ENCODE data around the gene CCDC112. TPM values are rescaled to one million over a fixed set of nuclear protein-coding genes. Genes with fewer than 3 reads are reported as not detected.

CCDC112 gene
- 1 to 10 TPM; 1.9 to 2.1 TPM for total RNA-seq

DNA sequence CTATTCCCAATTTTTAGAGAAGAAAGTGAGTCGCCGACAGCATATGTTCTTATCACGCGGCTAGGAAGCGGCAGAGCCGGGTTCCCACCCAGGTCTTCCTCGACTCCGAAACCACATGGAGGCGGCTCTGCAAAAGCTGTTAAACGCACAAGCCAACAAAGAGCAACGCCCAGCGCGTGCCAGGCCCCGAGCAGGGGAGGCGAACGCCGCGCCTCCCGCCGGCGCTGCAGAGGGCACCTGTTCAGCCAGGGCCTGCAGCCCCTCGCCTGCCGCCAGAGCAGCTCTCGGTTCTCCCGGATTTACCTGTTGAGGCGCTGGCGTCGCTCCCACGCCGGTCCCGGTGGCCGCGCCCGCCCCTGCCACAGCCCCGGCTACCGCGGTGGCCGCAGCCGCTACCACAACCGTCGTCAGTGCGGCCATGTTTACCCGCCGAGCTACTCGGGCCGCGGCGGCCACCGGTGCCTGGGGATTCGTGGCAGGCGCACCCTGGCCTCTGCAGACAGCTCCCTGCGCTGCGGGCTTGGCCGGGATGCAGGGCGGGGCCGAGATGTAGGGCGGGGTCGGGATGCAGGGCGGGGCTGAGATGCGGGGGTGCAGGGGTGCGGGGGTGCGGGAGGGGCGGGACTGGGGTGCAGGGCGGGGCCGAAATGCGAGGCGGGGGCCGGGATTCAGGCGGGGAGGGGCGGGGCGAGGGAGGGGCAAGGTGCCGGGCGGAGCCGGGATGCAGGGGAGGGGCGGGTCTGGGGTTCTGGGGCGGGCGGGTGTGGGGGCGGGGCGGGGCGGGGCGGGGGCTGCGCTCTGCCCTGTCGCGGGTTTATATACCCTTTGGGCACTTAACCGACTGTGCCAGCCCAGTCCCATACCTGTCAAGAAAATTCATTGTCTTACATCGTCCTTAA is at the start of gene CCDC112:
Gene CCDC112 (minus strand): TSS at position 531 of the 899 bp plus-strand sequence. CDS start 111 bp downstream, at position 420.
- Mint-ChIP-seq H3K9me3 (peaks cover 6% of the 10 kb centered on the region), H3K4me3 (peak within 1 kb of the TSS; percentile 80), H3K27ac (no peak within 1 kb of the TSS), H3K27me3 (ENCODE audit: low read depth) (peaks cover 3% of the 10 kb centered on the region), H3K36me3 (ENCODE audit: low read depth) (peaks cover 6% of the 10 kb centered on the region), H3K4me1 (ENCODE audit: low read depth) (peaks cover 4% of the 10 kb centered on the region)
- peak; percentile 85 for DNase-seq
- CTCF ChIA-PET, result interaction anchor here (0.6 to 1.1 kb wide), 2 partner anchors 292 to 1685 kb away, joined by 3 read pairs; no protein-coding TSS in a partner anchor
- intact Hi-C loops (cut with micrococcal nuclease), result loop anchor here (1.0 to 5.0 kb wide), 6 partner anchors 34 to 545 kb away; partner anchors contain the start of genes AP3S1, ATG12, FEM1C and PGGT1B

DNA sequence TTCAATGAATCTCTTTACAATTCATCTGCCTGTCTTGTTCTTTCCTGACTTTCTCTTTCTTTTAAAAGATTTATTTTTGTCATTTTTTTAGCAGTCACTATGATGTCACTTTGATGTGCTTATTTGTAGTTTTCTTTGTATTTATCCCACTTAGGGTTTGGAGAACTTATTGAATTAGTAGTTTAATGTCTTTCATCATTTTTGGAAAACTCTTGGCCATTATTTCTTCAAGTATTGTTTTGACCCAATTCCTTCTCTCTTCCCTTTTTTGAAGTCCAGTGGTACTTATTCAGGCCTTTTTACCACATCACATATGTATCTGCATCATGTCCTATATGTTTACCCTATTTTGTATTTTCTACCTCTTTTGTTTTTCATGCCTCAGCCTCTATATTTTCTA is 48.9 kb upstream of the CCDC112 start:
- Mint-ChIP-seq H3K36me3 (ENCODE audit: low read depth) (no peaks in the 10 kb centered on the region), H3K4me1 (ENCODE audit: low read depth) (no peaks in the 10 kb centered on the region), H3K9me3 (no peaks in the 10 kb centered on the region), H3K27ac (no peak overlapping the region), H3K27me3 (ENCODE audit: low read depth) (peaks cover 33% of the 10 kb centered on the region), H3K4me3 (no peak overlapping the region)
- CTCF ChIA-PET, result no interaction called here
- intact Hi-C loops (cut with micrococcal nuclease), result no loop called here
- no peak for DNase-seq

DNA sequence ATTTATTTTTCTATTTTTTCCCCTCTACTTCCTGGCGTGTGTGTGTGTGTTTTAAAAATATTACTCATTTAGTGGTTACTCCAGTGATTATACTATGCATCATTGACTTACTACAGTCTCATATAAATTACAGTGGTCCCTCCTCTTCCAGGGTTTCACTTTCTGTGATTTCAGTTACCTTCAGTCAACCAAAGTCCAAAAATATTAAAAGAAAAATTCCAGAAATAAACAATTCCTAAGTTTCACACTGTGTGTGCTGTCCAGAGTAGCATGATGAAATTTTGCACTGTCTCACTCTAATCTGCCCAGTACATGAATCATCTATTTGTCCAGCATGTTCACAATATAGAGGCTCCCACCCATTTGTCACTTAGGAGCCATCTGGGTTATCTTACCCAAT is 47.4 kb upstream of the CCDC112 start:
- H3K36me3 Mint-ChIP-seq (ENCODE audit: low read depth), result no peaks in the 10 kb centered on the region
- no peak overlapping the region for H3K27ac Mint-ChIP-seq
- no peak for DNase-seq
- CTCF ChIA-PET, result interaction anchor here (0.7 kb wide), 1 partner anchor 14 kb away, joined by 3 read pairs; no protein-coding TSS in a partner anchor
- no peak overlapping the region for H3K4me3 Mint-ChIP-seq
- H3K9me3 Mint-ChIP-seq, result no peaks in the 10 kb centered on the region
- H3K27me3 Mint-ChIP-seq (ENCODE audit: low read depth), result peaks cover 26% of the 10 kb centered on the region
- intact Hi-C loops (cut with micrococcal nuclease), result no loop called here
- H3K4me1 Mint-ChIP-seq (ENCODE audit: low read depth), result no peaks in the 10 kb centered on the region

- DNase-seq, result no peak
- CTCF ChIA-PET, result interaction anchor here (0.7 kb wide), 1 partner anchor 15 kb away, joined by 3 read pairs; no protein-coding TSS in a partner anchor
- intact Hi-C loops (cut with micrococcal nuclease), result no loop called here
- Mint-ChIP-seq H3K27me3 (ENCODE audit: low read depth) (peaks cover 31% of the 10 kb centered on the region), H3K36me3 (ENCODE audit: low read depth) (no peaks in the 10 kb centered on the region), H3K4me3 (no peak overlapping the region), H3K4me1 (ENCODE audit: low read depth) (no peaks in the 10 kb centered on the region), H3K9me3 (no peaks in the 10 kb centered on the region), H3K27ac (no peak overlapping the region)
Measured at GRCh38 chr5:115342590-115343377, 46.3 kb upstream of the CCDC112 start.

GRCh38 chr5:115341745-115342144 is 45.3 kb upstream of the CCDC112 start:
- Mint-ChIP-seq H3K27ac (no peak overlapping the region), H3K9me3 (no peaks in the 10 kb centered on the region), H3K4me1 (ENCODE audit: low read depth) (no peaks in the 10 kb centered on the region), H3K4me3 (no peak overlapping the region), H3K36me3 (ENCODE audit: low read depth) (no peaks in the 10 kb centered on the region), H3K27me3 (ENCODE audit: low read depth) (peaks cover 32% of the 10 kb centered on the region)
- CTCF ChIA-PET, result no interaction called here
- intact Hi-C loops (cut with micrococcal nuclease), result no loop called here
- DNase-seq, result no peak

- H3K27ac Mint-ChIP-seq, result no peak overlapping the region
- CTCF ChIA-PET, result no interaction called here
- no peaks in the 10 kb centered on the region for H3K36me3 Mint-ChIP-seq (ENCODE audit: low read depth)
- intact Hi-C loops (cut with micrococcal nuclease), result no loop called here
- H3K4me1 Mint-ChIP-seq (ENCODE audit: low read depth), result no peaks in the 10 kb centered on the region
- H3K27me3 Mint-ChIP-seq (ENCODE audit: low read depth), result peaks cover 26% of the 10 kb centered on the region
- no peak overlapping the region for H3K4me3 Mint-ChIP-seq
- DNase-seq, result no peak
- H3K9me3 Mint-ChIP-seq, result no peaks in the 10 kb centered on the region
Measured at GRCh38 chr5:115338851-115339250, 42.4 kb upstream of the CCDC112 start.

DNA sequence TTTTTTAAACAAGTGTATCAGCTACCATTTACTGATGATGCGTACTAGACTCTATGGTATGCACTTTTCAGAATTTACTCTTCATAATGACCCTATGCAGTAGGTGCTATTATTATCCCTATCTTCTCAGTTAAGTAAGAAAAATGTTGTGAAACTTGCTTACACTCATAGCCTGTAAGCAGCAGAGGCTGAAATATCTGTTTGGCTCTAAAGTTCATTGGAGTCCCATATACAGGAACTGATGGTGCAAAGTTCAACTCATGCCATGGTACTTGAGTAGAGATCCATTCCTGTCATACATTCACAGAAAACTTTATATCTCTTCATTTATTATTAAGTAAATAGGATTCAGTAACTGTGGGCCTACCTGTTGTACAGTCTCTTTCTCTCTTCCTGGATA is 41.4 kb upstream of the CCDC112 start:
- intact Hi-C loops (cut with micrococcal nuclease), result no loop called here
- H3K27ac Mint-ChIP-seq, result no peak overlapping the region
- CTCF ChIA-PET, result no interaction called here

DNA sequence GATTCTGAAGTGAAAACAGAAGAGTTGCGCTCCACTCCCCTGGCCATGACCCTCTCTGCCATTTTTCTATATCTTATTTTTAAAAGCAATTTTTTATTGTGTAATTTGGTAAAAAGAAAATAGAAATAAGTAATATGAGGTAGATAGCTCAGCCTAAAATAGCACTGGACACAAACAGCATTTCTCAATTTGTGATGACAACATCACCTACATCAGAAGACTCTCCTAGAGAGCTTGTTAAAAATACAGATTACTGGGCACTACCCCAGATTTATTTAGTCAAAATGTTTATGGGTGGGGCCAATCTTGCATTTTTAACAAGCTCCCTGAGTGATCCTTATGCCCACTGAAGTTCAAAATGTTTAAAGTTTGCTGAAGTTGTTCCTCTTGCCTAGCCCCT is 40.5 kb upstream of the CCDC112 start:
- intact Hi-C loops (cut with micrococcal nuclease), result no loop called here
- CTCF ChIA-PET, result no interaction called here
- Mint-ChIP-seq H3K4me1 (ENCODE audit: low read depth) (no peaks in the 10 kb centered on the region), H3K4me3 (no peak overlapping the region), H3K9me3 (no peaks in the 10 kb centered on the region), H3K27ac (no peak overlapping the region), H3K36me3 (ENCODE audit: low read depth) (no peaks in the 10 kb centered on the region), H3K27me3 (ENCODE audit: low read depth) (peaks cover 28% of the 10 kb centered on the region)
- DNase-seq, result no peak

More for the DNA sequence above, 41.4 kb upstream of the CCDC112 start:
- Mint-ChIP-seq H3K4me1 (ENCODE audit: low read depth) (no peaks in the 10 kb centered on the region), H3K27me3 (ENCODE audit: low read depth) (peaks cover 26% of the 10 kb centered on the region), H3K4me3 (no peak overlapping the region), H3K36me3 (ENCODE audit: low read depth) (no peaks in the 10 kb centered on the region), H3K9me3 (no peaks in the 10 kb centered on the region)
- DNase-seq, result no peak

GRCh38 chr5:115336201-115336720 is 39.8 kb upstream of the CCDC112 start:
- Mint-ChIP-seq H3K36me3 (ENCODE audit: low read depth) (no peaks in the 10 kb centered on the region), H3K9me3 (no peaks in the 10 kb centered on the region), H3K4me1 (ENCODE audit: low read depth) (peaks cover 5% of the 10 kb centered on the region), H3K27me3 (ENCODE audit: low read depth) (peaks cover 23% of the 10 kb centered on the region), H3K27ac (no peak overlapping the region), H3K4me3 (no peak overlapping the region)
- CTCF ChIA-PET, result no interaction called here
- intact Hi-C loops (cut with micrococcal nuclease), result no loop called here
- no peak for DNase-seq

GRCh38 chr5:115335301-115335700 is 38.8 kb upstream of the CCDC112 start:
- CTCF ChIA-PET, result interaction anchor here (1.0 kb wide), 1 partner anchor 25 kb away, joined by 3 read pairs; no protein-coding TSS in a partner anchor
- no peak overlapping the region for H3K4me3 Mint-ChIP-seq
- no peaks in the 10 kb centered on the region for H3K9me3 Mint-ChIP-seq
- H3K4me1 Mint-ChIP-seq (ENCODE audit: low read depth), result peaks cover 9% of the 10 kb centered on the region
- intact Hi-C loops (cut with micrococcal nuclease), result no loop called here
- H3K27me3 Mint-ChIP-seq (ENCODE audit: low read depth), result peaks cover 23% of the 10 kb centered on the region
- no peak for DNase-seq
- no peaks in the 10 kb centered on the region for H3K36me3 Mint-ChIP-seq (ENCODE audit: low read depth)
- no peak overlapping the region for H3K27ac Mint-ChIP-seq

GRCh38 chr5:115333164-115333563 is 36.7 kb upstream of the CCDC112 start:
- peaks cover 9% of the 10 kb centered on the region for H3K4me1 Mint-ChIP-seq (ENCODE audit: low read depth)
- intact Hi-C loops (cut with micrococcal nuclease), result no loop called here
- no peaks in the 10 kb centered on the region for H3K36me3 Mint-ChIP-seq (ENCODE audit: low read depth)
- H3K4me3 Mint-ChIP-seq, result no peak overlapping the region
- CTCF ChIA-PET, result no interaction called here
- no peak for DNase-seq
- peaks cover 19% of the 10 kb centered on the region for H3K27me3 Mint-ChIP-seq (ENCODE audit: low read depth)
- no peaks in the 10 kb centered on the region for H3K9me3 Mint-ChIP-seq
- no peak overlapping the region for H3K27ac Mint-ChIP-seq

DNA sequence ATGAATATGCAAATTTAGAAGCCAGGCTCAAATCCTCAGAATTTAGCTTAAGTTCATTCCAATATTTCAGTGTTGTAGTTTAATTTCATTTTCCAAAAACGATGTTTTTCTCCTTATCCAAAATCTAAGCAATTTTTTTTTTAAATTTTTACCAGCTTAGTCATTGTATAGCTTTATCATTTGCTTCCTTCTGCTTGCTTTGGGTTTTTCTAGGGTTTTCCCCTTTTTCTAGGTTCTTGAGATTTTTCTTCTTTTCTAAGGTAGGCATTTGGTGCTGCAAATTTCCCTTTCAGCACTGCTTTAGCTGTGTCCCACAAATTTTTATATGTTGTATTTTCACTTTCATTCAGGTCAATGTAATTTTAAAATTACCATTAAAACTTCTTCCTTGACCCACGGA is 34.4 kb upstream of the CCDC112 start:
- no peak overlapping the region for H3K27ac Mint-ChIP-seq
- DNase-seq, result no peak
- CTCF ChIA-PET, result interaction anchor here (0.6 kb wide), 2 partner anchors 34 to 244 kb away, joined by 3 to 4 read pairs; no protein-coding TSS in a partner anchor
- H3K4me3 Mint-ChIP-seq, result no peak overlapping the region
- peaks cover 20% of the 10 kb centered on the region for H3K27me3 Mint-ChIP-seq (ENCODE audit: low read depth)
- H3K36me3 Mint-ChIP-seq (ENCODE audit: low read depth), result no peaks in the 10 kb centered on the region
- H3K9me3 Mint-ChIP-seq, result no peaks in the 10 kb centered on the region
- intact Hi-C loops (cut with micrococcal nuclease), result loop anchor here (1.0 kb wide), 1 partner anchor 130 kb away; no protein-coding TSS in a partner anchor
- peaks cover 9% of the 10 kb centered on the region for H3K4me1 Mint-ChIP-seq (ENCODE audit: low read depth)
